Ishikawa (cell line): Measurements from ENCODE around the gene PDZRN3.

Experiments used
- CEBPB ChIP-seq: IDR thresholded peaks from 2 replicates; pipeline ENCODE4 v1.6.1; 2012
- CREB1 ChIP-seq: IDR thresholded peaks from 2 replicates; pipeline ENCODE4 v1.6.1; 2012; ENCODE audit warnings: low read depth
- EGR1 ChIP-seq: IDR thresholded peaks from 2 replicates; pipeline ENCODE4 v1.6.1; 2012
- EP300 ChIP-seq: IDR thresholded peaks from 2 replicates; pipeline ENCODE4 v1.6.1; 2012; ENCODE audit warnings: borderline replicate concordance
- FOXM1 ChIP-seq: IDR thresholded peaks from 2 replicates; pipeline ENCODE4 v1.6.1; 2012; ENCODE audit warnings: low read depth, borderline replicate concordance
- RAD21 ChIP-seq: IDR thresholded peaks from 2 replicates; pipeline ENCODE4 v1.6.1; 2012; ENCODE audit warnings: low read depth
- TAF1 ChIP-seq: IDR thresholded peaks from 2 replicates; pipeline ENCODE4 v1.6.1; 2012; ENCODE audit warnings: low read depth, mild to moderate bottlenecking
- TEAD4 ChIP-seq: IDR thresholded peaks from 2 replicates; pipeline ENCODE4 v1.6.1; 2012
- YY1 ChIP-seq: IDR thresholded peaks from 2 replicates; pipeline ENCODE4 v1.6.1; 2012; ENCODE audit warnings: low read depth
- TF ChIP-seq, protein P1 (sequence below): IDR thresholded peaks from 2 replicates; pipeline ENCODE4 v1.6.1; 2012; ENCODE audit warnings: low read depth, mild to moderate bottlenecking
- TF ChIP-seq, protein P2 (sequence below): IDR thresholded peaks from 2 replicates; pipeline ENCODE4 v1.6.1; 2012

DNA sequence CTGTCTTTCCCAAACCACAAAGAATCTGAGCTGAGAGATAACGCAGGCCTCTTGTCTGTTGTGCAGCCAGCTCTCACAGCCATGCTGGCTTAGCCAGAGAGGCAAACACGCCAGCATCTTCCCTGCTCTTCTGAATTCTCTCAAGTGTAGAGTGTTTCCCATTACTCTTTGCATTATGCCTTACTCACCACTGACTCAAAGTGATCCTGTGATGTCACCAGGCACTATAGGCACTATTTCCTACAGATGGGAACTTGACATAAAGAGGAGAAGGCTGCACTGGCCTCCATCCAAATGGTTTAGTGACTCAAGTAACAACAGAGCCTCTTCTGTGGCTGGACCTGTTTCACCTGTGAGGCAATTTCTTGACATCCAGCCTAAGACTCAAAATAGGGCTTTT, 44.4 kb downstream of the PDZRN3 start:
- no peak for TF ChIP-seq TAF1
- TF ChIP-seq EP300, result no peak
- no peak for TF ChIP-seq TEAD4
- no peak for TF ChIP-seq EGR1
- TF ChIP-seq, protein P1, sequence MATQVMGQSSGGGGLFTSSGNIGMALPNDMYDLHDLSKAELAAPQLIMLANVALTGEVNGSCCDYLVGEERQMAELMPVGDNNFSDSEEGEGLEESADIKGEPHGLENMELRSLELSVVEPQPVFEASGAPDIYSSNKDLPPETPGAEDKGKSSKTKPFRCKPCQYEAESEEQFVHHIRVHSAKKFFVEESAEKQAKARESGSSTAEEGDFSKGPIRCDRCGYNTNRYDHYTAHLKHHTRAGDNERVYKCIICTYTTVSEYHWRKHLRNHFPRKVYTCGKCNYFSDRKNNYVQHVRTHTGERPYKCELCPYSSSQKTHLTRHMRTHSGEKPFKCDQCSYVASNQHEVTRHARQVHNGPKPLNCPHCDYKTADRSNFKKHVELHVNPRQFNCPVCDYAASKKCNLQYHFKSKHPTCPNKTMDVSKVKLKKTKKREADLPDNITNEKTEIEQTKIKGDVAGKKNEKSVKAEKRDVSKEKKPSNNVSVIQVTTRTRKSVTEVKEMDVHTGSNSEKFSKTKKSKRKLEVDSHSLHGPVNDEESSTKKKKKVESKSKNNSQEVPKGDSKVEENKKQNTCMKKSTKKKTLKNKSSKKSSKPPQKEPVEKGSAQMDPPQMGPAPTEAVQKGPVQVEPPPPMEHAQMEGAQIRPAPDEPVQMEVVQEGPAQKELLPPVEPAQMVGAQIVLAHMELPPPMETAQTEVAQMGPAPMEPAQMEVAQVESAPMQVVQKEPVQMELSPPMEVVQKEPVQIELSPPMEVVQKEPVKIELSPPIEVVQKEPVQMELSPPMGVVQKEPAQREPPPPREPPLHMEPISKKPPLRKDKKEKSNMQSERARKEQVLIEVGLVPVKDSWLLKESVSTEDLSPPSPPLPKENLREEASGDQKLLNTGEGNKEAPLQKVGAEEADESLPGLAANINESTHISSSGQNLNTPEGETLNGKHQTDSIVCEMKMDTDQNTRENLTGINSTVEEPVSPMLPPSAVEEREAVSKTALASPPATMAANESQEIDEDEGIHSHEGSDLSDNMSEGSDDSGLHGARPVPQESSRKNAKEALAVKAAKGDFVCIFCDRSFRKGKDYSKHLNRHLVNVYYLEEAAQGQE, result no peak
- TF ChIP-seq YY1, result no peak
- no peak for TF ChIP-seq CEBPB
- TF ChIP-seq, protein P2, sequence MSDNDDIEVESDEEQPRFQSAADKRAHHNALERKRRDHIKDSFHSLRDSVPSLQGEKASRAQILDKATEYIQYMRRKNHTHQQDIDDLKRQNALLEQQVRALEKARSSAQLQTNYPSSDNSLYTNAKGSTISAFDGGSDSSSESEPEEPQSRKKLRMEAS, result no peak
- TF ChIP-seq FOXM1, result no peak
- no peak for TF ChIP-seq RAD21
- no peak for TF ChIP-seq CREB1
